Psoas muscle (tissue), 8 donors: ENCODE data around the gene PRKAR1A. TPM values are rescaled to one million over a fixed set of nuclear protein-coding genes. Genes with fewer than 3 reads are reported as not detected.

ENCODE experiments used
- ATAC-seq, 4 donors: fragments of 200-7000 bp; cut with Tn5 transposase; one replicate each; pipeline ENCODE4 v1.9.1; 2020; ENCODE audit warnings: moderate library complexity in 3 of 4, mild to moderate bottlenecking in 2 of 4
- DNase-seq, 2 donors: peaks; one replicate each; pipeline ENCODE4 v3.0.0-alpha.2; 2020
- H3K27ac ChIP-seq: fragments of 200-600 bp; one replicate; pipeline ENCODE4 v1.8.0; 2022
- H3K27me3 ChIP-seq, 3 donors: fragments of 200-600 bp in 1 of 3; one replicate each; pipeline versions ENCODE4 v1.6.1 to v1.8.0; 2013 to 2022; ENCODE audit warnings: low read length in 2 of 3, mild to moderate bottlenecking in 2 of 3, moderate library complexity in 1 of 3; ENCODE audit not compliant: insufficient read depth in 3 of 3
- H3K36me3 ChIP-seq, 2 donors: fragments of 200-600 bp in 1 of 2; one replicate each; pipeline versions ENCODE4 v1.6.1 to v1.8.0; 2013 to 2022; ENCODE audit warnings: low read depth in 1 of 2, mild to moderate bottlenecking in 1 of 2, moderate library complexity in 1 of 2; ENCODE audit not compliant: insufficient read depth in 1 of 2
- H3K4me1 ChIP-seq: fragments of 200-600 bp; one replicate; pipeline ENCODE4 v1.8.0; 2022
- H3K4me3 ChIP-seq: fragments of 200-600 bp; one replicate; pipeline ENCODE4 v1.8.0; 2022; ENCODE audit warnings: mild to moderate bottlenecking
- H3K9me3 ChIP-seq: fragments of 200-600 bp; one replicate; pipeline ENCODE4 v1.8.0; 2022
- WGBS, 3 donors: extraction: QIAGEN DNeasy Blood & Tissue Kit; methylation state at CpG; one replicate each; pipeline versions ENCODE4 v1.1.6 to v1.1.7; 2013; 5-methylcytosine and 5-hydroxymethylcytosine counted together
- intact Hi-C, 2 donors: fragments of 100-400 bp; cut with DNase I; formaldehyde crosslinking; loops; one replicate each; pipeline versions ENCODE4 v1.11.0 to v1.14.2; 2022
- polyA plus RNA-seq, 3 donors: library from polyadenylated mRNA; stranded (reverse); fragments of 200-250 nt; gene quantifications; one replicate each; pipeline ENCODE4 v1.2.3, GENCODE V29; 2013
- total RNA-seq, 4 donors: library from RNA; stranded (reverse); fragmentation: NEBNext Ultra II Directional in 2 of 4; extraction: Animal tissue kit (Norgen Biotek cat#: 25700) in 2 of 4; gene quantifications; one replicate each; pipeline versions ENCODE4 v1.2.1 to v1.2.4, GENCODE V29; 2021 to 2023
- TF ChIP-seq, protein P1 (sequence below): fragments of 200-600 bp; IDR thresholded peaks from one replicate; pipeline ENCODE4 v1.8.0; 2022; ENCODE audit warnings: antibody characterized with exemption
- donor health status: healthy with polysubstance abuse.
- donor health status: DM: no; HTN: no; CAD: no; lungs with moderate emphysema.
- donor health status: Bipolar disorder and iron deficiency.
- donor health status: healthy.
- donor health status: DM: yes; HTN: yes; CAD: no.
- donor health status: DM: no; HTN: no; CAD: no.
- donor health status: DM: no; HTN: no; CAD: no.
- donor health status: DM: yes; HTN: yes; CAD: no.

Gene PRKAR1A
- total and polyA plus RNA-seq, 7 donors: 145 to 2,295 (median 386) TPM

DNA sequence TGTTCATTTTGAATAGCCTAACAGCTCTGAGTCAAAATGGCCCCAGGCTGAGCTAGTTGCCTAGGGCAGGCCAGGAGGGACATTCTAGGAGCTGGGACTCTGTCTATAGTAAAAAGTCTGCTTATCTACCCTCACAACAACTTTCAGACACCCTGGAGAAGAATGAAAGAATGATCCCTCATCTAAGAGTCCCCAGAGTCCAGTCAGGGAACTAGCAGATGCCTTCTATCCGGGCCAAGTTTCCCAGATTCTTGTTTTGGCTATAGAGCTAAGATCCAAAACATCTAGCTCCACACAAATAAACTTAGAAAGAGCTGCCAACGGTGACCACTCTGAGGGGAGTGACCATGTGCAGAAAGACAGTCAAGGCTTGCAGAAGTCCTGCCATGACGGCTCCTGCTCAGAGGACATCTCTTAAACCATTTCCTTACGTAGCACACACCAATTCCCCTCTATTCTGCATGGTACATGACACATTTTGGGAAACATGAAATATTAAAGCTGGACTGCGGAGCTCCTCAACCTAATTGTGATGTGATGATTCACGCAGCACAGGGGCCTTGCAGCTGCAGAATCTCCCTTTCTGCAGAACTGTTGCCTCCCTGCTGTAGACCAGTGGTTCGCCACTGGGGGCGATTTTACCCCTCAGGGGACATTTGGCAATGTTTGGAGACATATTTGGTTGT, 64.7 kb downstream of the PRKAR1A start:
- H3K27me3 ChIP-seq: no peaks in the 10 kb centered on the region
- H3K4me3 ChIP-seq: no peak overlapping the region
- H3K36me3 ChIP-seq: no peaks in the 10 kb centered on the region
- WGBS, 3 donors: 42 to 44% (median 43%) methylated on average over 8 of the region's 8 CpGs
- intact Hi-C loops: no loop called here
- H3K27ac ChIP-seq: no peak overlapping the region
- no peaks in the 10 kb centered on the region for H3K4me1 ChIP-seq
- TF ChIP-seq, protein P1, sequence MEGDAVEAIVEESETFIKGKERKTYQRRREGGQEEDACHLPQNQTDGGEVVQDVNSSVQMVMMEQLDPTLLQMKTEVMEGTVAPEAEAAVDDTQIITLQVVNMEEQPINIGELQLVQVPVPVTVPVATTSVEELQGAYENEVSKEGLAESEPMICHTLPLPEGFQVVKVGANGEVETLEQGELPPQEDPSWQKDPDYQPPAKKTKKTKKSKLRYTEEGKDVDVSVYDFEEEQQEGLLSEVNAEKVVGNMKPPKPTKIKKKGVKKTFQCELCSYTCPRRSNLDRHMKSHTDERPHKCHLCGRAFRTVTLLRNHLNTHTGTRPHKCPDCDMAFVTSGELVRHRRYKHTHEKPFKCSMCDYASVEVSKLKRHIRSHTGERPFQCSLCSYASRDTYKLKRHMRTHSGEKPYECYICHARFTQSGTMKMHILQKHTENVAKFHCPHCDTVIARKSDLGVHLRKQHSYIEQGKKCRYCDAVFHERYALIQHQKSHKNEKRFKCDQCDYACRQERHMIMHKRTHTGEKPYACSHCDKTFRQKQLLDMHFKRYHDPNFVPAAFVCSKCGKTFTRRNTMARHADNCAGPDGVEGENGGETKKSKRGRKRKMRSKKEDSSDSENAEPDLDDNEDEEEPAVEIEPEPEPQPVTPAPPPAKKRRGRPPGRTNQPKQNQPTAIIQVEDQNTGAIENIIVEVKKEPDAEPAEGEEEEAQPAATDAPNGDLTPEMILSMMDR: no peak
- ATAC-seq (peak; percentile 38 to 73 (median 64)), DNase-seq (peak; percentile 39 to 73)
- no peaks in the 10 kb centered on the region for H3K9me3 ChIP-seq

DNA sequence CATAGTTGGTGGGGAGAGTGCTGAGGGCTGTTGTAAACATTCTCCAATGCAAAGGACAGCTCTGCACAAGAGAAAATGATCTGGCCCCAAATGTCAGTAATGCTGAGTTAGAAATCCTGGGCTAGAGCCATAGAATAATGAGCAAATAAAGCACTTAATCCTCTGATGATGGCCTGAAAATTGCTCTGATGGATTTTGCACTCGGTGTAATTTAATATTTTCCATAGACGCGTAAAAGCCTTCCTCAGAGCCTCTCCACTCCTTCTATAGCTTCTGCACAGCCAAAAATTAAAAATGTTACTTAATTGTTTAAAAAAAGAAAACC, 65.2 kb downstream of the PRKAR1A start:
- WGBS, 3 donors: 32 to 49% (median 38%) methylated on average over 3 of the region's 3 CpGs
- no peak for DNase-seq
- no peak overlapping the region for H3K27ac ChIP-seq

DNA sequence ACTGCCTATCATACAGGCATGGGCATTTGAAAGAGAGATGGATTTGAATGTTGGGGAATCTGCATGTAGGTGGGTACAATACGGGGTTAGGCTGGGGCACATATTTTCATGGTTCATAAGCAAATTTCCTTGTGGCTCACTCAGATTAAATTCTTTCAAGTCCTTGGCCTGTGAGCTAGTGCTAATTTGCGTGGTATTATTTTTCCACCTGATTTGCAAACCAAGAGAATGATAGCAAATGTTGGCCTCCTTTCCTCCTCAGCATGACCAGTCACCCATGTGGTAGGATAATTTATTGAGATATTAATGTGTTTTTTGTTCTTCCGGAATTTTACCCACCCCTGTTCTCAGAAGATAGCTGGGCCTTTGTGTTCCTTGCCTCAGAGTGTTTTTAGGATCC, 66.0 kb downstream of the PRKAR1A start:
- no peak overlapping the region for H3K27ac ChIP-seq
- WGBS, 3 donors: 55 to 74% (median 66%) methylated on average over 3 of the region's 3 CpGs
- DNase-seq: no peak

More for the DNA sequence above, 65.2 kb downstream of the PRKAR1A start:
- no peaks in the 10 kb centered on the region for H3K4me1 ChIP-seq
- H3K9me3 ChIP-seq: no peaks in the 10 kb centered on the region
- ATAC-seq: peak in 1 of 4 donors; percentile 2
- no peaks in the 10 kb centered on the region for H3K36me3 ChIP-seq
- no peak overlapping the region for H3K4me3 ChIP-seq
- intact Hi-C loops: no loop called here
- TF ChIP-seq, protein P1: no peak
- no peaks in the 10 kb centered on the region for H3K27me3 ChIP-seq

DNA sequence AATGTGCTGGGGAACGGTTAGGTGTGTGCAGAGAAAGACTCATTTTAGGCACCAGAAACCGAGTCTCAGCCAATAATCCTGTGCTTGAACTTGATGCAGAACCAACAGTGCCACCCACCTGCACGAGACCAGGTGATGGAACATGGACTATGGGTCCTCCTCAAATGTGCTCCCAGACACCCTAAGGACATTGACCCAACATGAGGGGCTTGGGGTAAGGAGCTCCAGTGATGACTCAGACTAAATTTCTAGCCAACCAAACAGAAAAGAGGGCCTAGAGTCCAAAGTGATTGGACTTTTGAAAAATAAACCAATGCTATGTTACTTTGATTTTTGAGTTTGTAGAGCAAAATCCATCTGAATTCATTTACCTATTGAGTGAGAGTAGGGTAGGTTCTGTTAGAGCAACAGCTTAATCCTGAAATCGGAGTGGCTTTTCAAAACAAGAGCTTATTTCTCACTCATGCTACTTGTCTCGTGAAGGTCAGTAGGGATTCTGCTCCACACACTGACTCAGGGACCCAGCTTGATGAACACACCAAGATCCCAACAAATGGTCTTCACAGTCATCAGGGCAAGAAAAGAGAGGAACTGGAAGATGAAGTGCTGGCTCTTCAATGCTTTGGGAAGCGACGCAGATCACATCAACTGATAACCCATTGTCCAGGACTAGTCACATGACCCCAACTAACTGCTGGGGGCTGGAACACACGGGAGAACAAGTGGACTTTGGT, 67.1 kb downstream of the PRKAR1A start:
- H3K36me3 ChIP-seq: no peaks in the 10 kb centered on the region
- 94% methylated on average over 8 of the region's 8 CpGs for WGBS, 3 donors
- no peak for DNase-seq
- TF ChIP-seq, protein P1: no peak
- H3K9me3 ChIP-seq: no peaks in the 10 kb centered on the region
- ATAC-seq: no peak
- H3K4me3 ChIP-seq: no peak overlapping the region
- H3K4me1 ChIP-seq: no peaks in the 10 kb centered on the region
- intact Hi-C loops: no loop called here
- H3K27me3 ChIP-seq: no peaks in the 10 kb centered on the region
- H3K27ac ChIP-seq: peak overlapping the region; percentile 39

More for the DNA sequence above, 66.0 kb downstream of the PRKAR1A start:
- no peak for ATAC-seq
- Histone ChIP-seq H3K4me3 (no peak overlapping the region), H3K4me1 (no peaks in the 10 kb centered on the region), H3K27me3 (no peaks in the 10 kb centered on the region), H3K9me3 (no peaks in the 10 kb centered on the region), H3K36me3 (no peaks in the 10 kb centered on the region)
- intact Hi-C loops: no loop called here
- TF ChIP-seq, protein P1: no peak
